ENCODE results near the gene STING1.

GRCh38 chr5:139514486-139514856 lies 31.9 kb upstream of the STING1 start:
- TF ChIP-seq SMC3 (IDR thresholded peaks at IDR 0.05; ENCODE audit: low read depth, low read length) (no peak), CTCF (IDR thresholded peaks at IDR 0.05) (no peak)
